Kidney epithelial cell (primary cell): ENCODE data around the gene HIPK1. TPM values are rescaled to one million over a fixed set of nuclear protein-coding genes. Genes with fewer than 3 reads are reported as not detected.
A peak's percentile ranks its signal among the peaks of the same experiment; 100 is the strongest.

Source experiments
- DNase-seq: peaks from one replicate; pipeline ENCODE4 v3.0.0-alpha.2; 2010; ENCODE audit warnings: low read depth
- H3K27me3 ChIP-seq: 2 replicates; pipeline ENCODE4 v1.6.0; 2011; ENCODE audit warnings: low read length; ENCODE audit not compliant: control insufficient read depth, insufficient read depth
- H3K36me3 ChIP-seq: 2 replicates; pipeline ENCODE4 v1.5.1; 2011; ENCODE audit warnings: low read length; ENCODE audit not compliant: control insufficient read depth, insufficient read depth
- H3K4me3 ChIP-seq: 2 replicates; pipeline ENCODE4 v1.5.1; 2011; ENCODE audit warnings: low read depth, mild to moderate bottlenecking, control low read depth, low read length
- CTCF ChIP-seq: IDR thresholded peaks from 2 replicates; pipeline ENCODE4 v1.5.1; 2011; ENCODE audit warnings: mild to moderate bottlenecking, moderate library complexity, low read length, control low read depth, inconsistent platforms; ENCODE audit not compliant: insufficient read depth, poor library complexity, severe bottlenecking
- total RNA-seq: library from RNA; depleted of rRNA; stranded (reverse); fragments of >200 nt; gene quantifications from 2 replicates; pipeline ENCODE4 v1.2.3, GENCODE V29; 2015

HIPK1 gene
- 25.6 and 26.4 TPM in 2 replicates for total RNA-seq

- peak within 1 kb of the TSS; percentile 75 for H3K4me3 ChIP-seq
- no peaks in the 10 kb centered on the region for H3K36me3 ChIP-seq
- H3K27me3 ChIP-seq: no peaks in the 10 kb centered on the region
- DNase-seq: peak; percentile 55
- no peak for TF ChIP-seq CTCF
These were observed at the start of gene HIPK1 for GRCh38 chr1:113928941-113929749. TSS of gene HIPK1 (plus strand) at chr1:113929324.

DNA sequence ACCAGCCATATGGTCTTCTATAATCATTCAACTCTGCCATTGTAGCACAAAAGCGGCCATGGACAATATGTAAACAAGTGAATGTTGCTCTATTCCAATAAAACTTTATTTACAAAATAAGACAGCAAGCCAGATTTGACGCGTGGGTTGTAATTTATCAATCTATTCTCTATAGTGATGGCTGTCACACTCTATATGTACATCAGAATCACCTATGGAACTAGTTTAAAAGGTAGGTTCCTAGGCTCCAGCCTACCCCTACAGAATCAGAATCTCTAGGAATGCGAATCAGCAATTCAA is 49.4 kb upstream of the HIPK1 start:
- H3K4me3 ChIP-seq: no peak overlapping the region
- no peaks in the 10 kb centered on the region for H3K27me3 ChIP-seq
- no peak for DNase-seq
- no peak for TF ChIP-seq CTCF
- no peaks in the 10 kb centered on the region for H3K36me3 ChIP-seq

GRCh38 chr1:113881661-113882060 is 47.5 kb upstream of the HIPK1 start:
- Histone ChIP-seq H3K36me3 (no peaks in the 10 kb centered on the region), H3K4me3 (no peak overlapping the region), H3K27me3 (no peaks in the 10 kb centered on the region)
- DNase-seq: no peak
- TF ChIP-seq CTCF: no peak

- Histone ChIP-seq H3K27me3 (no peaks in the 10 kb centered on the region), H3K36me3 (no peaks in the 10 kb centered on the region), H3K4me3 (no peak overlapping the region)
- DNase-seq: no peak
- TF ChIP-seq CTCF: no peak
These were observed 42.4 kb upstream of the HIPK1 start for GRCh38 chr1:113886417-113887401.

- Histone ChIP-seq H3K36me3 (no peaks in the 10 kb centered on the region), H3K27me3 (no peaks in the 10 kb centered on the region), H3K4me3 (no peak within 1 kb of the TSS)
- TF ChIP-seq CTCF: no peak
- DNase-seq: no peak
These were observed 41.5 kb upstream of the HIPK1 start, which contains the start of gene BCL2L15 for GRCh38 chr1:113887402-113888175. TSS of gene BCL2L15 (minus strand) at chr1:113887581. CDS start at chr1:113887375, 206 bp downstream.
